HCT116 (cell line): ENCODE data around the gene GALNT17. TPM values are rescaled to one million over a fixed set of nuclear protein-coding genes. Genes with fewer than 3 reads are reported as not detected.

Source experiments
- ATAC-seq: fragments of 200-7000 bp; cut with Tn5 transposase; 2 replicates; pipeline ENCODE4 v1.9.1; 2020; ENCODE audit warnings: mild to moderate bottlenecking, moderate library complexity
- BruUV-seq: library from RNA; stranded (reverse); fragments of 400-500 nt; replicated peaks from 2 replicates; lab custom pipeline; 2021; lab: Mats Ljungman, UMichigan
- CTCF ChIA-PET: fragments of 300-600 bp; sonication (Branson Sonifier 250); formaldehyde crosslinking; loops from one replicate; lab custom pipeline; 2021; ENCODE audit warnings: antibody characterized with exemption; lab: Charles Lee
- POLR2A ChIA-PET: fragments of 300-600, 350-600 bp; sonication (Branson Sonifier 250); formaldehyde crosslinking; loops from one replicate; lab custom pipeline; 2021; ENCODE audit warnings: antibody characterized with exemption; lab: Charles Lee
- RAD21 ChIA-PET, 2 experiments: fragments of 300-600 bp; sonication (Branson Sonifier 250); formaldehyde crosslinking; loops; one replicate each; lab custom pipeline; 2023; ENCODE audit warnings: low total read pairs in 2 of 2; ENCODE audit not compliant: uncharacterized antibody in 2 of 2, unreplicated experiment in 2 of 2, low non-redundant PET in 1 of 2; lab: Charles Lee
- DNase-seq: peaks from one replicate; pipeline ENCODE4 v3.0.0-alpha.2; 2010; ENCODE audit warnings: low read depth, low spot score
- H2AFZ ChIP-seq: fragments of 200-600 bp; shearing (Covaris generic), sonication (generic); 2 replicates; pipeline ENCODE4 v1.6.1; 2017; ENCODE audit warnings: low read depth, mixed run types, mixed read lengths, antibody characterized with exemption, low read length; ENCODE audit not compliant: poor library complexity, severe bottlenecking
- H3K27ac ChIP-seq: 2 replicates; pipeline ENCODE4 v1.5.1; 2012; ENCODE audit warnings: low read depth, low read length
- H3K27me3 ChIP-seq: fragments of 200-600 bp; sonication (generic); 2 replicates; pipeline ENCODE4 v1.6.1; 2016; ENCODE audit warnings: mixed run types, low read length, mixed read lengths; ENCODE audit not compliant: insufficient read depth
- H3K36me3 ChIP-seq, 2 experiments: fragments of 200-500 bp in 1 of 2; fragments of 200-600 bp in 1 of 2; sonication (Bioruptor generic) in 1 of 2; sonication (generic) in 1 of 2; 2 replicates each; pipeline versions ENCODE4 v1.5.1 to v1.6.1; 2014 to 2016; ENCODE audit warnings: low read length in 2 of 2, inconsistent platforms in 1 of 2, mixed read lengths in 1 of 2, mixed run types in 1 of 2; ENCODE audit not compliant: insufficient read depth in 2 of 2, control insufficient read depth in 1 of 2
- H3K4me1 ChIP-seq, 2 experiments: fragments of 200-600 bp in 1 of 2; sonication (generic) in 1 of 2; 2 replicates each; pipeline versions ENCODE4 v1.5.1 to v1.6.1; 2012 to 2017; ENCODE audit warnings: low read length in 2 of 2, inconsistent platforms in 1 of 2, mild to moderate bottlenecking in 1 of 2, mixed read lengths in 1 of 2, mixed run types in 1 of 2, moderate library complexity in 1 of 2; ENCODE audit not compliant: insufficient read depth in 2 of 2, control insufficient read depth in 1 of 2
- H3K4me2 ChIP-seq: fragments of 200-600 bp; sonication (generic); 2 replicates; pipeline ENCODE4 v1.6.1; 2017; ENCODE audit warnings: mixed run types, low read length, mixed read lengths
- H3K4me3 ChIP-seq, 2 experiments: fragments of 200-600 bp in 1 of 2; sonication (generic) in 1 of 2; replicated peaks in 1 of 2; 2 replicates each; pipeline ENCODE4 v1.5.1; 2011 to 2016; ENCODE audit warnings: low read length in 2 of 2, control low read depth in 1 of 2, low read depth in 1 of 2, mild to moderate bottlenecking in 1 of 2, mixed read lengths in 1 of 2, mixed run types in 1 of 2
- H3K79me2 ChIP-seq: fragments of 200-600 bp; sonication (generic); 2 replicates; pipeline ENCODE4 v1.6.1; 2017; ENCODE audit warnings: mild to moderate bottlenecking, mixed run types, low read length, moderate library complexity, mixed read lengths; ENCODE audit not compliant: insufficient read depth
- H3K9ac ChIP-seq: fragments of 200-600 bp; sonication (generic); 2 replicates; pipeline ENCODE4 v1.6.1; 2016; ENCODE audit warnings: low read length, mixed read lengths
- H3K9me2 ChIP-seq: fragments of 200-600 bp; sonication (generic), shearing (Covaris generic); 2 replicates; pipeline ENCODE4 v1.6.1; 2017; ENCODE audit warnings: mixed run types, mild to moderate bottlenecking, moderate library complexity; ENCODE audit not compliant: insufficient read depth
- H3K9me3 ChIP-seq, 2 experiments: fragments of 200-500 bp in 1 of 2; fragments of 200-600 bp in 1 of 2; sonication (Bioruptor generic) in 1 of 2; sonication (generic) in 1 of 2; 2 replicates each; pipeline ENCODE4 v1.6.1; 2014 to 2017; ENCODE audit warnings: low read length in 2 of 2, mixed read lengths in 2 of 2, inconsistent platforms in 1 of 2, low read depth in 1 of 2, mild to moderate bottlenecking in 1 of 2, mixed run types in 1 of 2, moderate library complexity in 1 of 2; ENCODE audit not compliant: control insufficient read depth in 1 of 2, insufficient read depth in 1 of 2
- H4K20me1 ChIP-seq: fragments of 200-600 bp; sonication (generic), shearing (Covaris generic); 2 replicates; pipeline ENCODE4 v1.6.1; 2017; ENCODE audit warnings: mixed run types, mild to moderate bottlenecking, moderate library complexity; ENCODE audit not compliant: insufficient read depth
- ATF3 ChIP-seq: IDR thresholded peaks from 2 replicates; pipeline ENCODE4 v1.6.1; 2012
- EGR1 ChIP-seq: IDR thresholded peaks from 2 replicates; pipeline ENCODE4 v1.6.1; 2012; ENCODE audit warnings: low read depth
- ELF1 ChIP-seq: IDR thresholded peaks from 2 replicates; pipeline ENCODE4 v1.6.1; 2012; ENCODE audit warnings: low read depth, borderline replicate concordance
- EZH2phosphoT487 ChIP-seq: fragments of 200-600 bp; IDR thresholded peaks from 2 replicates; pipeline ENCODE4 v1.6.1; 2018; ENCODE audit warnings: antibody characterized with exemption, borderline replicate concordance
- JUND ChIP-seq: IDR thresholded peaks from 2 replicates; pipeline ENCODE4 v1.6.1; 2012
- POLR2A ChIP-seq: IDR thresholded peaks from 2 replicates; pipeline ENCODE4 v1.7.0; 2011; ENCODE audit warnings: borderline replicate concordance; ENCODE audit not compliant: insufficient read depth, insufficient read length; ENCODE audit errors: extremely low read depth
- POLR2AphosphoS5 ChIP-seq: IDR thresholded peaks from 2 replicates; pipeline ENCODE4 v1.6.1; 2011; ENCODE audit warnings: mild to moderate bottlenecking, low read depth, low read length, moderate library complexity
- RAD21 ChIP-seq: IDR thresholded peaks from 2 replicates; pipeline ENCODE4 v1.6.1; 2012; ENCODE audit warnings: low read depth, mild to moderate bottlenecking
- SIN3A ChIP-seq: IDR thresholded peaks from 2 replicates; pipeline ENCODE4 v1.6.1; 2012; ENCODE audit warnings: low read depth
- TCF7L2 ChIP-seq: IDR thresholded peaks from 2 replicates; pipeline ENCODE4 v1.7.0; 2011; ENCODE audit warnings: borderline replicate concordance, inconsistent platforms; ENCODE audit not compliant: insufficient read depth, insufficient read length; ENCODE audit errors: extremely low read depth
- YY1 ChIP-seq: IDR thresholded peaks from 2 replicates; pipeline ENCODE4 v1.6.1; 2011; ENCODE audit warnings: low read length, low read depth, moderate library complexity, mild to moderate bottlenecking; ENCODE audit not compliant: insufficient replicate concordance; ENCODE audit errors: extremely low read depth
- ZFX ChIP-seq: fragments of 450-650 bp; IDR thresholded peaks from 2 replicates; pipeline ENCODE4 v1.6.1; 2017
- ZNF274 ChIP-seq: fragments of 200-500 bp; sonication (Bioruptor generic); IDR thresholded peaks from 2 replicates; pipeline ENCODE4 v1.6.1; 2014; ENCODE audit warnings: mild to moderate bottlenecking, low read depth, low read length, inconsistent platforms
- intact Hi-C: fragments of 100-400 bp; cut with micrococcal nuclease; formaldehyde crosslinking; loops from 2 replicates; pipeline ENCODE4 v1.10.0; 2022
- total RNA-seq: library from RNA; stranded (reverse); gene quantifications from one replicate; pipeline ENCODE4 v1.2.1, GENCODE V29; 2021; ENCODE audit not compliant: unreplicated experiment
- TF ChIP-seq, protein P1 (sequence below): IDR thresholded peaks from 2 replicates; pipeline ENCODE4 v1.6.1; 2012; ENCODE audit warnings: low read depth

The GALNT17 gene
- total RNA-seq, 1 experiment from 2014 or later, result not detected

DNA sequence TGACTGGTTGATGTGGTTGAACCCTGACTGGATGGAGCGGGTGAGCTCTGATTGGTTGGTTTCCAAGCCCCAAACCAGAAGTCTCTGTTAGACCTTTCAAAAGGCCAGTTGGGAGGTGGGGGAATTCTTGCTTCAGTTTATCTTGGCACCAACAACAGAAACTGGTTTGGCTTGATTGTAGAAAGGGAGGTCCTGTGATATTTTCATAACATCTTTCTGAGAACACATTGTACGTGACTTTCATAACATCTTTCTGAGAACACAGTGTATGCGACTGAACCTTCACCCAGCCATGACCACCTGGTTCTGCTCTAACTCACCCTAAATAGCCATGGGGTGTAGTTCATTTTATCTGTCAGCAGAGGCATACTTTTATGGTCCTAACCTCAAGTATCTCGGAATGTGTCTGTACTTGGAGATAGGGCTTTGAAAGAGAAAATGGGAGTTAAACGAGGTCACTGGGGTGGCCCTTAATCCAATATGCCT, 88.3 kb downstream of the GALNT17 start:
- ChIA-PET RAD21 (no interaction called here), CTCF (no interaction called here), POLR2A (no interaction called here)
- Histone ChIP-seq H3K4me2 (no peak overlapping the region), H3K9me2 (no peaks in the 10 kb centered on the region), H4K20me1 (no peaks in the 10 kb centered on the region), H3K79me2 (no peaks in the 10 kb centered on the region), H3K9ac (no peak overlapping the region), H3K36me3 (no peaks in the 10 kb centered on the region), H3K4me3 (no peak overlapping the region), H3K27me3 (no peaks in the 10 kb centered on the region), H3K4me1 (no peaks in the 10 kb centered on the region), H3K27ac (no peak overlapping the region), H3K9me3 (peaks cover 0 to 11% of the 10 kb centered on the region in 2 experiments; a peak in 2 of 4 replicates), H2AFZ (no peak overlapping the region)
- TF ChIP-seq, protein P1, sequence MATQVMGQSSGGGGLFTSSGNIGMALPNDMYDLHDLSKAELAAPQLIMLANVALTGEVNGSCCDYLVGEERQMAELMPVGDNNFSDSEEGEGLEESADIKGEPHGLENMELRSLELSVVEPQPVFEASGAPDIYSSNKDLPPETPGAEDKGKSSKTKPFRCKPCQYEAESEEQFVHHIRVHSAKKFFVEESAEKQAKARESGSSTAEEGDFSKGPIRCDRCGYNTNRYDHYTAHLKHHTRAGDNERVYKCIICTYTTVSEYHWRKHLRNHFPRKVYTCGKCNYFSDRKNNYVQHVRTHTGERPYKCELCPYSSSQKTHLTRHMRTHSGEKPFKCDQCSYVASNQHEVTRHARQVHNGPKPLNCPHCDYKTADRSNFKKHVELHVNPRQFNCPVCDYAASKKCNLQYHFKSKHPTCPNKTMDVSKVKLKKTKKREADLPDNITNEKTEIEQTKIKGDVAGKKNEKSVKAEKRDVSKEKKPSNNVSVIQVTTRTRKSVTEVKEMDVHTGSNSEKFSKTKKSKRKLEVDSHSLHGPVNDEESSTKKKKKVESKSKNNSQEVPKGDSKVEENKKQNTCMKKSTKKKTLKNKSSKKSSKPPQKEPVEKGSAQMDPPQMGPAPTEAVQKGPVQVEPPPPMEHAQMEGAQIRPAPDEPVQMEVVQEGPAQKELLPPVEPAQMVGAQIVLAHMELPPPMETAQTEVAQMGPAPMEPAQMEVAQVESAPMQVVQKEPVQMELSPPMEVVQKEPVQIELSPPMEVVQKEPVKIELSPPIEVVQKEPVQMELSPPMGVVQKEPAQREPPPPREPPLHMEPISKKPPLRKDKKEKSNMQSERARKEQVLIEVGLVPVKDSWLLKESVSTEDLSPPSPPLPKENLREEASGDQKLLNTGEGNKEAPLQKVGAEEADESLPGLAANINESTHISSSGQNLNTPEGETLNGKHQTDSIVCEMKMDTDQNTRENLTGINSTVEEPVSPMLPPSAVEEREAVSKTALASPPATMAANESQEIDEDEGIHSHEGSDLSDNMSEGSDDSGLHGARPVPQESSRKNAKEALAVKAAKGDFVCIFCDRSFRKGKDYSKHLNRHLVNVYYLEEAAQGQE, result no peak
- no peak for TF ChIP-seq ELF1
- no peak for TF ChIP-seq EGR1
- TF ChIP-seq RAD21, result no peak
- TF ChIP-seq ZFX, result no peak
- intact Hi-C loops, result no loop called here
- ATAC-seq (no peak), DNase-seq (no peak)
- no TSS peak for BruUV-seq

- RAD21 ChIA-PET, result no interaction called here
- TF ChIP-seq JUND, result no peak
- no peak for TF ChIP-seq TCF7L2
- TF ChIP-seq RAD21, result no peak
- no peak for TF ChIP-seq YY1
- TF ChIP-seq ELF1, result no peak
- no peak for TF ChIP-seq ZNF274
- no peak for TF ChIP-seq EZH2phosphoT487
- no peak for TF ChIP-seq SIN3A
- TF ChIP-seq POLR2A, result no peak
- no peak for TF ChIP-seq POLR2AphosphoS5
- TF ChIP-seq ATF3, result no peak
Observed at GRCh38 chr7:71221049-71221448, 89.1 kb downstream of the GALNT17 start.

More at GRCh38 chr7:71221049-71221448, 89.1 kb downstream of the GALNT17 start:
- peaks cover 0 to 8% of the 10 kb centered on the region in 2 experiments; a peak in 2 of 4 replicates for H3K9me3 ChIP-seq
- no peaks in the 10 kb centered on the region for H3K27me3 ChIP-seq
- CTCF ChIA-PET, result no interaction called here
- no peak overlapping the region for H3K4me2 ChIP-seq
- POLR2A ChIA-PET, result no interaction called here
- ATAC-seq (no peak), DNase-seq (no peak)
- no peak overlapping the region for H3K27ac ChIP-seq
- H4K20me1 ChIP-seq, result no peaks in the 10 kb centered on the region
- no TSS peak for BruUV-seq
- no peaks in the 10 kb centered on the region for H3K79me2 ChIP-seq
- no peaks in the 10 kb centered on the region for H3K36me3 ChIP-seq
- no peak overlapping the region for H3K9ac ChIP-seq
- no peak overlapping the region for H2AFZ ChIP-seq
- H3K4me1 ChIP-seq, result no peaks in the 10 kb centered on the region
- intact Hi-C loops, result no loop called here
- H3K9me2 ChIP-seq, result no peaks in the 10 kb centered on the region
- H3K4me3 ChIP-seq, result no peak overlapping the region
